ENCODE data around the gene ARHGAP26. TPM values are rescaled to one million over a fixed set of nuclear protein-coding genes. Genes with fewer than 3 reads are reported as not detected.
A peak's percentile ranks its signal among the peaks of the same experiment; 100 is the strongest.

Gene ARHGAP26
- total and polyA plus RNA-seq, 5 donors from 2014 or later = 2.8 to 40.5 (median 5.4) TPM

- ATAC-seq (ENCODE audit: low read depth in 2 of 2) (no peak), DNase-seq (no peak)
- Histone ChIP-seq H3K27me3 (ENCODE audit: control insufficient read depth, insufficient read depth, low read length) (no peaks in the 10 kb centered on the region), H3K36me3 (ENCODE audit: control insufficient read depth, insufficient read depth, low read length) (no peaks in the 10 kb centered on the region), H3K4me3 (ENCODE audit: low read depth, low read length) (no peak overlapping the region), H3K9me3 (ENCODE audit: control insufficient read depth in 2 of 2, low read length in 2 of 2) (no peaks in the 10 kb centered on the region), H3K27ac (ENCODE audit: insufficient read depth, low read length, poor library complexity, severe bottlenecking) (no peak overlapping the region), H3K4me1 (ENCODE audit: control insufficient read depth, insufficient read depth, low read length, poor library complexity, severe bottlenecking) (peaks cover 6% of the 10 kb centered on the region)
- Mint-ChIP-seq H3K27me3 (no peaks in the 10 kb centered on the region), H3K9me3 (peaks cover 0 to 1% (median 0%) of the 10 kb centered on the region in 7 donors), H3K27ac (peak overlapping the region in 1 of 3 donors; percentile 26), H3K4me1 (peaks cover 0 to 11% (median 5%) of the 10 kb centered on the region in 4 donors), H3K36me3 (peaks cover 22% of the 10 kb centered on the region), H3K4me3 (no peak overlapping the region)
Observed at GRCh38 chr5:143214890-143215289, 444.7 kb downstream of the ARHGAP26 start.

GRCh38 chr5:143215690-143216089 lies 445.5 kb downstream of the ARHGAP26 start:
- Histone ChIP-seq H3K27ac (ENCODE audit: insufficient read depth, low read length, poor library complexity, severe bottlenecking) (no peak overlapping the region), H3K27me3 (ENCODE audit: control insufficient read depth, insufficient read depth, low read length) (no peaks in the 10 kb centered on the region), H3K4me1 (ENCODE audit: control insufficient read depth, insufficient read depth, low read length, poor library complexity, severe bottlenecking) (peaks cover 6% of the 10 kb centered on the region), H3K9me3 (ENCODE audit: control insufficient read depth in 2 of 2, low read length in 2 of 2) (no peaks in the 10 kb centered on the region), H3K36me3 (ENCODE audit: control insufficient read depth, insufficient read depth, low read length) (no peaks in the 10 kb centered on the region), H3K4me3 (ENCODE audit: low read depth, low read length) (no peak overlapping the region)
- no peak overlapping the region for H3K4me3 Mint-ChIP-seq
- ATAC-seq (ENCODE audit: low read depth in 2 of 2) = no peak
- H3K27me3 Mint-ChIP-seq = no peaks in the 10 kb centered on the region
- peaks cover 0 to 13% (median 7%) of the 10 kb centered on the region in 4 donors for H3K4me1 Mint-ChIP-seq
- no peak for DNase-seq
- peak overlapping the region in 1 of 3 donors; percentile 1 for H3K27ac Mint-ChIP-seq
- H3K9me3 Mint-ChIP-seq = no peaks in the 10 kb centered on the region
- H3K36me3 Mint-ChIP-seq = peaks cover 18% of the 10 kb centered on the region

GRCh38 chr5:143216211-143216610 lies 446.0 kb downstream of the ARHGAP26 start:
- no peaks in the 10 kb centered on the region for H3K27me3 ChIP-seq (ENCODE audit: control insufficient read depth, insufficient read depth, low read length)
- H3K4me3 ChIP-seq (ENCODE audit: low read depth, low read length) = no peak overlapping the region
- no peak for DNase-seq
- no peak overlapping the region for H3K4me3 Mint-ChIP-seq
- no peak overlapping the region for H3K27ac ChIP-seq (ENCODE audit: insufficient read depth, low read length, poor library complexity, severe bottlenecking)
- no peaks in the 10 kb centered on the region for H3K9me3 Mint-ChIP-seq
- H3K36me3 Mint-ChIP-seq = peaks cover 18% of the 10 kb centered on the region
- no peaks in the 10 kb centered on the region for H3K36me3 ChIP-seq (ENCODE audit: control insufficient read depth, insufficient read depth, low read length)
- ATAC-seq (ENCODE audit: low read depth in 2 of 2) = no peak
- no peaks in the 10 kb centered on the region for H3K9me3 ChIP-seq (ENCODE audit: control insufficient read depth in 2 of 2, low read length in 2 of 2)
- peaks cover 5 to 17% (median 12%) of the 10 kb centered on the region in 4 donors for H3K4me1 Mint-ChIP-seq
- H3K4me1 ChIP-seq (ENCODE audit: control insufficient read depth, insufficient read depth, low read length, poor library complexity, severe bottlenecking) = peaks cover 6% of the 10 kb centered on the region
- peak overlapping the region in 2 of 3 donors; percentile 12 to 55 for H3K27ac Mint-ChIP-seq
- H3K27me3 Mint-ChIP-seq = no peaks in the 10 kb centered on the region

- Mint-ChIP-seq H3K36me3 (peaks cover 18% of the 10 kb centered on the region), H3K4me3 (no peak overlapping the region), H3K27ac (peak overlapping the region in 2 of 3 donors; percentile 49 to 61), H3K27me3 (no peaks in the 10 kb centered on the region), H3K4me1 (peaks cover 7 to 27% (median 21%) of the 10 kb centered on the region in 4 donors), H3K9me3 (no peaks in the 10 kb centered on the region)
- ATAC-seq (ENCODE audit: low read depth in 2 of 2) = no peak
- Histone ChIP-seq H3K36me3 (ENCODE audit: control insufficient read depth, insufficient read depth, low read length) (no peaks in the 10 kb centered on the region), H3K27ac (ENCODE audit: insufficient read depth, low read length, poor library complexity, severe bottlenecking) (no peak overlapping the region), H3K27me3 (ENCODE audit: control insufficient read depth, insufficient read depth, low read length) (no peaks in the 10 kb centered on the region), H3K9me3 (ENCODE audit: control insufficient read depth in 2 of 2, low read length in 2 of 2) (no peaks in the 10 kb centered on the region), H3K4me1 (ENCODE audit: control insufficient read depth, insufficient read depth, low read length, poor library complexity, severe bottlenecking) (peaks cover 14% of the 10 kb centered on the region), H3K4me3 (ENCODE audit: low read depth, low read length) (no peak overlapping the region)
- DNase-seq = no peak
Observed at GRCh38 chr5:143217065-143217803, 447.1 kb downstream of the ARHGAP26 start.

- H3K27ac ChIP-seq (ENCODE audit: insufficient read depth, low read length, poor library complexity, severe bottlenecking) = no peak overlapping the region
- peaks cover 18% of the 10 kb centered on the region for H3K36me3 Mint-ChIP-seq
Observed at GRCh38 chr5:143217804-143218160, 447.6 kb downstream of the ARHGAP26 start.

GRCh38 chr5:143218517-143219170 lies 448.5 kb downstream of the ARHGAP26 start:
- no peak for ATAC-seq (ENCODE audit: low read depth in 2 of 2)
- H3K4me3 Mint-ChIP-seq = no peak overlapping the region
- H3K4me1 ChIP-seq (ENCODE audit: control insufficient read depth, insufficient read depth, low read length, poor library complexity, severe bottlenecking) = peaks cover 28% of the 10 kb centered on the region

More at GRCh38 chr5:143217804-143218160, 447.6 kb downstream of the ARHGAP26 start:
- H3K4me1 Mint-ChIP-seq = peaks cover 11 to 32% (median 26%) of the 10 kb centered on the region in 4 donors
- H3K27me3 Mint-ChIP-seq = no peaks in the 10 kb centered on the region
- H3K4me3 Mint-ChIP-seq = no peak overlapping the region
- Histone ChIP-seq H3K36me3 (ENCODE audit: control insufficient read depth, insufficient read depth, low read length) (no peaks in the 10 kb centered on the region), H3K27me3 (ENCODE audit: control insufficient read depth, insufficient read depth, low read length) (no peaks in the 10 kb centered on the region), H3K4me1 (ENCODE audit: control insufficient read depth, insufficient read depth, low read length, poor library complexity, severe bottlenecking) (peaks cover 20% of the 10 kb centered on the region), H3K9me3 (ENCODE audit: control insufficient read depth in 2 of 2, low read length in 2 of 2) (no peaks in the 10 kb centered on the region), H3K4me3 (ENCODE audit: low read depth, low read length) (no peak overlapping the region)
- H3K27ac Mint-ChIP-seq = peak overlapping the region in 1 of 3 donors; percentile 61
- DNase-seq = no peak
- no peaks in the 10 kb centered on the region for H3K9me3 Mint-ChIP-seq
- ATAC-seq (ENCODE audit: low read depth in 2 of 2) = no peak

GRCh38 chr5:143219696-143220095 lies 449.5 kb downstream of the ARHGAP26 start:
- peaks cover 24% of the 10 kb centered on the region for H3K4me1 ChIP-seq (ENCODE audit: control insufficient read depth, insufficient read depth, low read length, poor library complexity, severe bottlenecking)
- no peaks in the 10 kb centered on the region for H3K27me3 Mint-ChIP-seq
- H3K9me3 Mint-ChIP-seq = no peaks in the 10 kb centered on the region
- DNase-seq (no peak), ATAC-seq (ENCODE audit: low read depth in 2 of 2) (no peak)
- peaks cover 11 to 45% (median 30%) of the 10 kb centered on the region in 4 donors for H3K4me1 Mint-ChIP-seq
- no peaks in the 10 kb centered on the region for H3K9me3 ChIP-seq (ENCODE audit: control insufficient read depth in 2 of 2, low read length in 2 of 2)
- no peaks in the 10 kb centered on the region for H3K27me3 ChIP-seq (ENCODE audit: control insufficient read depth, insufficient read depth, low read length)
- H3K27ac ChIP-seq (ENCODE audit: insufficient read depth, low read length, poor library complexity, severe bottlenecking) = no peak overlapping the region
- H3K36me3 ChIP-seq (ENCODE audit: control insufficient read depth, insufficient read depth, low read length) = no peaks in the 10 kb centered on the region
- no peak overlapping the region for H3K27ac Mint-ChIP-seq
- no peak overlapping the region for H3K4me3 ChIP-seq (ENCODE audit: low read depth, low read length)
- peaks cover 20% of the 10 kb centered on the region for H3K36me3 Mint-ChIP-seq
- H3K4me3 Mint-ChIP-seq = no peak overlapping the region

More at GRCh38 chr5:143218517-143219170, 448.5 kb downstream of the ARHGAP26 start:
- H3K27ac ChIP-seq (ENCODE audit: insufficient read depth, low read length, poor library complexity, severe bottlenecking) = no peak overlapping the region
- no peaks in the 10 kb centered on the region for H3K27me3 Mint-ChIP-seq
- no peaks in the 10 kb centered on the region for H3K9me3 ChIP-seq (ENCODE audit: control insufficient read depth in 2 of 2, low read length in 2 of 2)
- no peak overlapping the region for H3K4me3 ChIP-seq (ENCODE audit: low read depth, low read length)
- no peaks in the 10 kb centered on the region for H3K27me3 ChIP-seq (ENCODE audit: control insufficient read depth, insufficient read depth, low read length)
- no peaks in the 10 kb centered on the region for H3K36me3 ChIP-seq (ENCODE audit: control insufficient read depth, insufficient read depth, low read length)
- peaks cover 11 to 40% (median 27%) of the 10 kb centered on the region in 4 donors for H3K4me1 Mint-ChIP-seq
- H3K36me3 Mint-ChIP-seq = peaks cover 18% of the 10 kb centered on the region
- DNase-seq = no peak
- no peaks in the 10 kb centered on the region for H3K9me3 Mint-ChIP-seq
- peak overlapping the region in 1 of 3 donors; percentile 61 for H3K27ac Mint-ChIP-seq
